GM13977 (cell line): ENCODE measurements around the gene BBOX1.
"Not testable (repeated sequence)": the region's sequence is repeated elsewhere in the genome, so short reads cannot be mapped to it uniquely, and the experiment has no call there.

Experiments
- DNase-seq: peaks from one replicate; pipeline ENCODE4 v3.0.0; 2012; ENCODE audit warnings: low spot score
- CTCF ChIP-seq: IDR thresholded peaks from 2 replicates; pipeline ENCODE4 v1.5.1; 2012; ENCODE audit warnings: mild to moderate bottlenecking, control low read depth; ENCODE audit not compliant: insufficient read depth; ENCODE audit errors: extremely low read depth, missing control alignments
- in situ Hi-C: fragments of 300-500 bp; cut with MboI; formaldehyde crosslinking; loops from one replicate; pipeline ENCODE4 v1.12.0; 2022; ENCODE audit warnings: low sequenced_read_pairs, low pct_unique_long_range_greater_than_20kb, mixed read lengths, inconsistent platforms; ENCODE audit not compliant: unreplicated experiment

BBOX1 gene

GRCh38 chr11:27040302-27041115, at the start of gene BBOX1:
TSS of gene BBOX1 (plus strand) at chr11:27040815. CDS start at chr11:27055431, 14,616 bp downstream.
- DNase-seq = no peak
- no peak for TF ChIP-seq CTCF
- in situ Hi-C loops = no loop called here

- in situ Hi-C loops = no loop called here
- DNase-seq = no peak
- TF ChIP-seq CTCF = no peak
Observed at GRCh38 chr11:26992031-26992541, 48.5 kb upstream of the BBOX1 start.

- no peak for TF ChIP-seq CTCF
- DNase-seq = no peak
- in situ Hi-C loops = no loop called here
Observed at GRCh38 chr11:26993965-26994457, 46.6 kb upstream of the BBOX1 start, which contains the start of gene FIBIN. TSS of gene FIBIN (plus strand) at chr11:26994112. CDS start at chr11:26994527, 415 bp downstream.

GRCh38 chr11:26994631-26995095, 46.0 kb upstream of the BBOX1 start:
- no peak for DNase-seq
- TF ChIP-seq CTCF = no peak
- in situ Hi-C loops = no loop called here

- TF ChIP-seq CTCF = no peak
- in situ Hi-C loops = no loop called here
- no peak for DNase-seq
Observed at GRCh38 chr11:26995701-26996460, 44.7 kb upstream of the BBOX1 start.

- TF ChIP-seq CTCF = no peak
- in situ Hi-C loops = no loop called here
- DNase-seq = no peak
Observed at GRCh38 chr11:26997378-26997777, 43.2 kb upstream of the BBOX1 start.

- in situ Hi-C loops, DNase-seq: not testable (repeated sequence)
Observed at GRCh38 chr11:27001136-27001730, 39.4 kb upstream of the BBOX1 start.
